ENCODE results near the gene CDYL. TPM values are rescaled to one million over a fixed set of nuclear protein-coding genes. Genes with fewer than 3 reads are reported as not detected.
"Not testable (repeated sequence)": the region's sequence is repeated elsewhere in the genome, so short reads cannot be mapped to it uniquely, and the experiment has no call there.

CDYL gene
- total RNA-seq, 1 donor from 2014 or later, result 32.1 TPM

GRCh38 chr6:4818272-4818938, 42.2 kb downstream of the CDYL start:
- intact Hi-C loops (cut with DNase I), result no loop called here
- no peak for DNase-seq (ENCODE audit: missing footprints)
- no peak for ATAC-seq

- ATAC-seq, result no peak
- DNase-seq (ENCODE audit: missing footprints), result no peak
- intact Hi-C loops (cut with DNase I), result no loop called here
Observed at GRCh38 chr6:4819706-4820283, 43.6 kb downstream of the CDYL start.

- ATAC-seq (no peak), DNase-seq (ENCODE audit: missing footprints) (no peak)
- intact Hi-C loops (cut with DNase I), result no loop called here
Observed at GRCh38 chr6:4820704-4821276, 44.6 kb downstream of the CDYL start.

- ATAC-seq (no peak), DNase-seq (ENCODE audit: missing footprints) (no peak)
- intact Hi-C loops (cut with DNase I), result no loop called here
Observed at GRCh38 chr6:4822476-4822875, 46.3 kb downstream of the CDYL start.

GRCh38 chr6:4828187-4828698, 52.0 kb downstream of the CDYL start:
- DNase-seq (ENCODE audit: missing footprints), result no peak
- ATAC-seq, result no peak

GRCh38 chr6:4829089-4829488, 52.9 kb downstream of the CDYL start:
- ATAC-seq (no peak), DNase-seq (ENCODE audit: missing footprints) (no peak)
- intact Hi-C loops (cut with DNase I), result no loop called here

More at GRCh38 chr6:4828187-4828698, 52.0 kb downstream of the CDYL start:
- intact Hi-C loops (cut with DNase I), result no loop called here

GRCh38 chr6:4835540-4835939, 59.3 kb downstream of the CDYL start:
- intact Hi-C loops (cut with DNase I); DNase-seq (ENCODE audit: missing footprints); ATAC-seq: not testable (repeated sequence)

GRCh38 chr6:4840169-4840568, 64.0 kb downstream of the CDYL start:
- ATAC-seq, result no peak
- intact Hi-C loops (cut with DNase I), result no loop called here
- no peak for DNase-seq (ENCODE audit: missing footprints)

GRCh38 chr6:4844108-4844507, 67.9 kb downstream of the CDYL start:
- DNase-seq (ENCODE audit: missing footprints) (no peak), ATAC-seq (no peak)
- intact Hi-C loops (cut with DNase I), result no loop called here

GRCh38 chr6:4846387-4846786, 70.2 kb downstream of the CDYL start:
- no peak for DNase-seq (ENCODE audit: missing footprints)
- intact Hi-C loops (cut with DNase I), result no loop called here
- ATAC-seq, result no peak

- intact Hi-C loops (cut with DNase I), result no loop called here
- DNase-seq (ENCODE audit: missing footprints), result no peak
- peak; percentile 76 for ATAC-seq
Observed at GRCh38 chr6:4848382-4849068, 72.3 kb downstream of the CDYL start.

- DNase-seq (ENCODE audit: missing footprints) (no peak), ATAC-seq (no peak)
- intact Hi-C loops (cut with DNase I), result no loop called here
Observed at GRCh38 chr6:4849226-4850022, 73.2 kb downstream of the CDYL start.

- intact Hi-C loops (cut with DNase I), result no loop called here
- no peak for DNase-seq (ENCODE audit: missing footprints)
- no peak for ATAC-seq
Observed at GRCh38 chr6:4851035-4851434, 74.8 kb downstream of the CDYL start.

GRCh38 chr6:4852186-4852585, 76.0 kb downstream of the CDYL start:
- intact Hi-C loops (cut with DNase I); ATAC-seq; DNase-seq (ENCODE audit: missing footprints): not testable (repeated sequence)

- intact Hi-C loops (cut with DNase I), result no loop called here
- ATAC-seq (no peak), DNase-seq (ENCODE audit: missing footprints) (no peak)
Observed at GRCh38 chr6:4852938-4853337, 76.7 kb downstream of the CDYL start.

GRCh38 chr6:4853349-4853748, 77.1 kb downstream of the CDYL start:
- intact Hi-C loops (cut with DNase I), result no loop called here
- ATAC-seq (no peak), DNase-seq (ENCODE audit: missing footprints) (no peak)

- ATAC-seq, result peak; percentile 20
- no peak for DNase-seq (ENCODE audit: missing footprints)
- intact Hi-C loops (cut with DNase I), result no loop called here
Observed at GRCh38 chr6:4853782-4854511, 77.7 kb downstream of the CDYL start.

- DNase-seq (ENCODE audit: missing footprints) (no peak), ATAC-seq (no peak)
- intact Hi-C loops (cut with DNase I), result no loop called here
Observed at GRCh38 chr6:4856785-4857184, 80.6 kb downstream of the CDYL start.

Data from Right ventricle myocardium inferior (tissue), 1 donor.